CD4-positive, alpha-beta T cell (primary cell): ENCODE data around the gene ARSJ. TPM values are rescaled to one million over a fixed set of nuclear protein-coding genes. Genes with fewer than 3 reads are reported as not detected.

Source experiments
- ATAC-seq: fragments of 200-7000 bp; cut with Tn5 transposase; one replicate; pipeline ENCODE4 v1.10.0; 2022; ENCODE audit warnings: mild to moderate bottlenecking; ENCODE audit not compliant: poor library complexity
- CTCF ChIA-PET: fragments of 350-600 bp; sonication (Branson Sonifier 250); formaldehyde crosslinking; loops from one replicate; lab custom pipeline; 2021; ENCODE audit warnings: antibody characterized with exemption, inconsistent platforms; lab: Charles Lee
- POLR2A ChIA-PET: fragments of 350-600 bp; sonication (Branson Sonifier 250); formaldehyde crosslinking; loops from one replicate; lab custom pipeline; 2021; ENCODE audit warnings: antibody characterized with exemption, inconsistent platforms; lab: Charles Lee
- DNase-seq, 14 experiments: peaks; one replicate each; pipeline ENCODE4 v3.0.0-alpha.2; 2013 to 2020; ENCODE audit warnings: mixed read lengths in 2 of 14
- H3K27ac ChIP-seq, 2 donors: one replicate each; pipeline versions ENCODE4 v1.5.1 to v1.7.0; 2013; ENCODE audit warnings: low read length in 2 of 2, low read depth in 1 of 2, mild to moderate bottlenecking in 1 of 2
- H3K27me3 ChIP-seq, 2 experiments: 1 replicate in 1 of 2; 2 replicates in 1 of 2; pipeline versions ENCODE4 v1.6.1 to v1.7.0; 2013; ENCODE audit warnings: low read length in 2 of 2, control low read depth in 1 of 2, mild to moderate bottlenecking in 1 of 2, moderate library complexity in 1 of 2; ENCODE audit not compliant: insufficient read depth in 2 of 2, control insufficient read depth in 1 of 2
- H3K36me3 ChIP-seq: one replicate; pipeline ENCODE4 v1.6.1; 2013; ENCODE audit warnings: low read length, control low read depth; ENCODE audit not compliant: insufficient read depth
- H3K4me1 ChIP-seq: one replicate; pipeline ENCODE4 v1.6.1; 2013; ENCODE audit warnings: low read length, control low read depth; ENCODE audit not compliant: insufficient read depth
- H3K4me3 ChIP-seq: one replicate; pipeline ENCODE4 v1.5.1; 2013; ENCODE audit warnings: mild to moderate bottlenecking, low read length, moderate library complexity
- H3K9me3 ChIP-seq, 2 experiments: 1 replicate in 1 of 2; 2 replicates in 1 of 2; pipeline versions ENCODE4 v1.6.1 to v1.7.0; 2013; ENCODE audit warnings: low read length in 2 of 2, mild to moderate bottlenecking in 2 of 2, control low read depth in 1 of 2, moderate library complexity in 1 of 2; ENCODE audit not compliant: control insufficient read depth in 1 of 2, insufficient read depth in 1 of 2
- H3K27ac Mint-ChIP-seq: one replicate; pipeline ENCODE4 v1.8.0; 2020; ENCODE audit warnings: mixed read lengths
- H3K27me3 Mint-ChIP-seq: one replicate; pipeline ENCODE4 v1.8.0; 2021; ENCODE audit warnings: mixed read lengths
- H3K36me3 Mint-ChIP-seq: one replicate; pipeline ENCODE4 v1.8.0; 2021; ENCODE audit warnings: low read depth, mixed read lengths
- H3K4me1 Mint-ChIP-seq: one replicate; pipeline ENCODE4 v1.8.0; 2021; ENCODE audit warnings: low read depth, mixed read lengths
- H3K4me3 Mint-ChIP-seq: one replicate; pipeline ENCODE4 v1.8.0; 2020; ENCODE audit warnings: mild to moderate bottlenecking, mixed read lengths
- H3K9me3 Mint-ChIP-seq: one replicate; pipeline ENCODE4 v1.8.0; 2020; ENCODE audit warnings: mixed read lengths
- intact Hi-C, 2 experiments: fragments of 100-400 bp; cut with DNase I in 1 of 2; cut with micrococcal nuclease in 1 of 2; formaldehyde crosslinking; loops; one replicate each; pipeline versions ENCODE4 v1.15.1 to v1.9.0; 2023 to 2025; cut with DNase I, micrococcal nuclease
- total RNA-seq, 174 experiments: library from RNA in 2 of 174; stranded (reverse) in 2 of 174; gene quantifications; one replicate each; pipeline ENCODE4 v1.2.3 and lab custom pipeline; 2021 to 2026
- TF ChIP-seq, protein P1 (sequence below): fragments of 200-600 bp; IDR thresholded peaks from one replicate; pipeline ENCODE4 v1.8.0; 2022; ENCODE audit warnings: antibody characterized with exemption, mild to moderate bottlenecking

The ARSJ gene
- total RNA-seq, 2 experiments from 2014 or later = not detected

- CTCF ChIA-PET = no interaction called here
- POLR2A ChIA-PET = no interaction called here
- intact Hi-C loops = no loop called here
- H3K27me3 Mint-ChIP-seq = peaks cover 52% of the 10 kb centered on the region
- Histone ChIP-seq H3K4me1 (peaks cover 15% of the 10 kb centered on the region), H3K4me3 (peak overlapping the region; percentile 58), H3K27me3 (peaks cover 19 to 25% of the 10 kb centered on the region in 2 experiments), H3K9me3 (peaks cover 0 to 14% of the 10 kb centered on the region in 2 experiments), H3K27ac (no peak overlapping the region), H3K36me3 (no peaks in the 10 kb centered on the region)
- TF ChIP-seq, protein P1, sequence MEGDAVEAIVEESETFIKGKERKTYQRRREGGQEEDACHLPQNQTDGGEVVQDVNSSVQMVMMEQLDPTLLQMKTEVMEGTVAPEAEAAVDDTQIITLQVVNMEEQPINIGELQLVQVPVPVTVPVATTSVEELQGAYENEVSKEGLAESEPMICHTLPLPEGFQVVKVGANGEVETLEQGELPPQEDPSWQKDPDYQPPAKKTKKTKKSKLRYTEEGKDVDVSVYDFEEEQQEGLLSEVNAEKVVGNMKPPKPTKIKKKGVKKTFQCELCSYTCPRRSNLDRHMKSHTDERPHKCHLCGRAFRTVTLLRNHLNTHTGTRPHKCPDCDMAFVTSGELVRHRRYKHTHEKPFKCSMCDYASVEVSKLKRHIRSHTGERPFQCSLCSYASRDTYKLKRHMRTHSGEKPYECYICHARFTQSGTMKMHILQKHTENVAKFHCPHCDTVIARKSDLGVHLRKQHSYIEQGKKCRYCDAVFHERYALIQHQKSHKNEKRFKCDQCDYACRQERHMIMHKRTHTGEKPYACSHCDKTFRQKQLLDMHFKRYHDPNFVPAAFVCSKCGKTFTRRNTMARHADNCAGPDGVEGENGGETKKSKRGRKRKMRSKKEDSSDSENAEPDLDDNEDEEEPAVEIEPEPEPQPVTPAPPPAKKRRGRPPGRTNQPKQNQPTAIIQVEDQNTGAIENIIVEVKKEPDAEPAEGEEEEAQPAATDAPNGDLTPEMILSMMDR = no peak
- H3K27ac Mint-ChIP-seq = no peak overlapping the region
- H3K4me1 Mint-ChIP-seq = peaks cover 33% of the 10 kb centered on the region
- peaks cover 8% of the 10 kb centered on the region for H3K9me3 Mint-ChIP-seq
- ATAC-seq (no peak), DNase-seq (peak in 1 of 14 experiments; percentile 6)
- H3K36me3 Mint-ChIP-seq = no peaks in the 10 kb centered on the region
- peak overlapping the region; percentile 80 for H3K4me3 Mint-ChIP-seq
Measured at GRCh38 chr4:113978561-113979147, 793 bp downstream of the ARSJ start.

GRCh38 chr4:113978105-113978504, 1.3 kb downstream of the ARSJ start:
- TF ChIP-seq, protein P1 = no peak
- Histone ChIP-seq H3K27ac (no peak overlapping the region), H3K4me3 (no peak overlapping the region), H3K27me3 (peaks cover 19 to 25% of the 10 kb centered on the region in 2 experiments), H3K36me3 (no peaks in the 10 kb centered on the region), H3K4me1 (peaks cover 15% of the 10 kb centered on the region), H3K9me3 (peaks cover 0 to 14% of the 10 kb centered on the region in 2 experiments)
- no peaks in the 10 kb centered on the region for H3K36me3 Mint-ChIP-seq
- peaks cover 33% of the 10 kb centered on the region for H3K4me1 Mint-ChIP-seq
- CTCF ChIA-PET = no interaction called here
- ATAC-seq = no peak
- H3K27ac Mint-ChIP-seq = no peak overlapping the region
- peaks cover 6% of the 10 kb centered on the region for H3K9me3 Mint-ChIP-seq
- intact Hi-C loops = no loop called here
- H3K4me3 Mint-ChIP-seq = no peak overlapping the region
- peaks cover 46% of the 10 kb centered on the region for H3K27me3 Mint-ChIP-seq
- POLR2A ChIA-PET = no interaction called here
- no peak for DNase-seq

DNA sequence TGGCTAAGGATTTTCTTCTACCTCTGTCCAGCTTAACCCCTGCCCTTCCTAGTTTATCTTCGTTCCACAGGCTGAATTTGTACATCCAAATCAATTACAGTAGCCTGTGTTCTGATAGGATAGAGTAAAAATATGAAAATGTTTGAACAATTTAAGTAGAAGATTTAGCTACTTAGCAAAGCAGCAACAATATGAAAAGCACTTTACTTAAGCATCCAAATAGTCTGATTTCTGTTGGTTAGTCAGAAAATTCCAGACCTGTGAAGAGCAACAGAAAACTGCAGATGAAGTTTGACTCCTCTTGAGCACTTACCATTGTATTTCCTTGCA, 2.0 kb downstream of the ARSJ start:
- H3K9me3 Mint-ChIP-seq = peaks cover 8% of the 10 kb centered on the region
- no peak overlapping the region for H3K27ac ChIP-seq
- no peak overlapping the region for H3K4me3 Mint-ChIP-seq
- ATAC-seq = no peak
- peaks cover 33% of the 10 kb centered on the region for H3K4me1 Mint-ChIP-seq
- H3K4me3 ChIP-seq = no peak overlapping the region
- no peaks in the 10 kb centered on the region for H3K36me3 Mint-ChIP-seq
- DNase-seq = no peak
- POLR2A ChIA-PET = no interaction called here
- TF ChIP-seq, protein P1 = no peak
- H3K27me3 ChIP-seq = peaks cover 19 to 25% of the 10 kb centered on the region in 2 experiments
- no peaks in the 10 kb centered on the region for H3K36me3 ChIP-seq
- intact Hi-C loops = no loop called here
- peaks cover 40% of the 10 kb centered on the region for H3K27me3 Mint-ChIP-seq
- CTCF ChIA-PET = no interaction called here
- peaks cover 0 to 14% of the 10 kb centered on the region in 2 experiments for H3K9me3 ChIP-seq
- no peak overlapping the region for H3K27ac Mint-ChIP-seq
- H3K4me1 ChIP-seq = peaks cover 15% of the 10 kb centered on the region
